Mucosa of stomach (tissue), 1 donor: ENCODE results near the gene COL6A5.

Experiments
- H3K27me3 ChIP-seq: one replicate; pipeline ENCODE4 v1.7.0; 2013; ENCODE audit warnings: mild to moderate bottlenecking, low read length; ENCODE audit not compliant: control insufficient read depth, insufficient read depth
- H3K36me3 ChIP-seq: one replicate; pipeline ENCODE4 v1.7.0; 2013; ENCODE audit warnings: low read length; ENCODE audit not compliant: control insufficient read depth, insufficient read depth
- H3K4me1 ChIP-seq: one replicate; pipeline ENCODE4 v1.7.0; 2013; ENCODE audit warnings: mild to moderate bottlenecking, low read length; ENCODE audit not compliant: control insufficient read depth, insufficient read depth
- H3K4me3 ChIP-seq: one replicate; pipeline ENCODE4 v1.7.0; 2013; ENCODE audit warnings: low read length
- H3K9ac ChIP-seq: one replicate; pipeline ENCODE4 v1.7.0; 2013; ENCODE audit warnings: mild to moderate bottlenecking, low read length, moderate library complexity
- H3K9me3 ChIP-seq: one replicate; pipeline ENCODE4 v1.7.0; 2013; ENCODE audit warnings: mild to moderate bottlenecking, low read length, moderate library complexity; ENCODE audit not compliant: control insufficient read depth
- donor health status: Pancreatic carcinoma.

The COL6A5 gene

DNA sequence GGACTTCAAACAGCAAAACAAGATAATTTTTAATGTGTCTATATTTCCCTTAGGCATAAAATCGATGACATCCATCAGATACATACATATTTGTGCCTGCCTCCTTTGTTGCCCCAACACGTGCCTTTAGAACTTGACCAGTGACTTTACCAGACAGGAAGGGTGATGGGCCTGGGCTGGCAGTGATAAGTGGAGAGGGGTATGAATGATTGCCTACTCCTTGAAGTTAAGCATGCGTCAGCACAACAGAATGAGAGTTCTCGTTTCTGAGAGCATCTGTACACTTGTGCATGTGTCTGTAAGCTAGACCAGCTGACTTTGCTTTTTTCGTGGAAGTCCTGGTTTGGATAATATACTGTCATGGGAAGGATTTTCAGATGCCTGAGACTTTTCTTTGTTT, 116.6 kb downstream of the COL6A5 start:
- Histone ChIP-seq H3K36me3 (no peaks in the 10 kb centered on the region), H3K4me3 (no peak overlapping the region), H3K4me1 (no peaks in the 10 kb centered on the region), H3K9me3 (no peaks in the 10 kb centered on the region), H3K9ac (no peak overlapping the region), H3K27me3 (no peaks in the 10 kb centered on the region)

DNA sequence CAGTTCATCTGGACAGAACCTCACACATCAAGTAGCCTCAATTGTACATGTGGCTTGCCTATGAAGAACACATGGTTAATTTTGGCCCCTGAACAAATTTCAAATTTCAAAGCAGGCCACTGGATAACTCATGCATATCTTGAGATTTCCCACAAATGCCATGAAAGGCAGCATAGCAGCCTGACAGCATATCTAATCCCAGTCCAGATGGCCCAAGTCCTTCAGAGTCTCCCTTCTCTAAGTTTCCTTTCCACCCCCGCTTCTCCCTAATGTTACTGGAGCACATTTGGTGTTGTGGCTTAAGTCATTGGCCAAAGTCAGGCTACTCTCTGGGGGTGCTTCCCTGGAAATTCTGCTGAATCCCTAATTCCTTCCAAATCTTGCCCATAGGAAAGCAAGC, 117.7 kb downstream of the COL6A5 start:
- Histone ChIP-seq H3K9me3 (no peaks in the 10 kb centered on the region), H3K36me3 (no peaks in the 10 kb centered on the region), H3K9ac (no peak overlapping the region), H3K4me3 (no peak overlapping the region), H3K4me1 (no peaks in the 10 kb centered on the region), H3K27me3 (no peaks in the 10 kb centered on the region)

- no peaks in the 10 kb centered on the region for H3K27me3 ChIP-seq
- H3K9me3 ChIP-seq: no peaks in the 10 kb centered on the region
- no peak overlapping the region for H3K9ac ChIP-seq
- no peaks in the 10 kb centered on the region for H3K36me3 ChIP-seq
- H3K4me3 ChIP-seq: no peak overlapping the region
- no peaks in the 10 kb centered on the region for H3K4me1 ChIP-seq
Measured at GRCh38 chr3:130465521-130465920, 120.0 kb downstream of the COL6A5 start.

DNA sequence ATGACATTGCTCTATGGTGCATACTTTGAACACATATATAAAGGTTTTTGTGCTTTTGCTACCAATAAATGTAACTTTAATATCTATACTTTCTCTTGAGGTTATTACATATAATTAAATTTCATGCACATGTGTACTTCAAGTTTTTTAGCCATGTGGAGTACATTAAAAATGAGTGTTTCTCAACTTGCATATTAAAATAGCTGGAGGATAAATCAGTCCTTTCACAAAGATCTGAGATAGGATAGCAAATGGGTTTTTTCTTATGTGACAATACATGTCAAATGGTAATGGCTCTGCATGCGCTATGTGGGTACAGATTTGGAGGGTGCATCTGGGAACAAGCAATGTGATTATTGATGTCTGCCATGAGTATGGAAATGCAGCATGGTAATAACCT, 122.8 kb downstream of the COL6A5 start:
- Histone ChIP-seq H3K27me3 (no peaks in the 10 kb centered on the region), H3K4me1 (no peaks in the 10 kb centered on the region), H3K4me3 (no peak overlapping the region), H3K9me3 (no peaks in the 10 kb centered on the region), H3K36me3 (no peaks in the 10 kb centered on the region), H3K9ac (no peak overlapping the region)

DNA sequence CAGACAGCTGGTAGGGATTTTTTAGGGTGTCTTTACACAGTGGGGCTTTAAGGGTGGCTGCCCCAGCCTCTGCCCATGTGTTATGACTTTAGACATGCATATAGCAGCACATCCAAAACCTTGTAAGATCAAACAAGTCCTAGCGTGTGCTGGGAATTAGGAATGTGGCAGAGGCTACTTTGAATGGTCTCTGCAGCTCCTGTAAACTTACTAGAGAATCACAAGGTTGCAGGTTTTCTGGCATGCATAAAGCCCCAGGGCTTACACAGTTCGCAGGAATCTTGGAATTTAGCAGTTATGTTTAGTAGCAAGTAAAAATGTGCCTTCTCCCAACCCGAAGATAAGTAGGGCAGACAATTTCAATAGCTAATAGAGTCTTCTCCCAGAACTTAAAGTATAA, 124.7 kb downstream of the COL6A5 start:
- H3K27me3 ChIP-seq: no peaks in the 10 kb centered on the region
- H3K36me3 ChIP-seq: no peaks in the 10 kb centered on the region
- no peaks in the 10 kb centered on the region for H3K9me3 ChIP-seq
- no peaks in the 10 kb centered on the region for H3K4me1 ChIP-seq
- no peak overlapping the region for H3K9ac ChIP-seq
- H3K4me3 ChIP-seq: no peak overlapping the region

DNA sequence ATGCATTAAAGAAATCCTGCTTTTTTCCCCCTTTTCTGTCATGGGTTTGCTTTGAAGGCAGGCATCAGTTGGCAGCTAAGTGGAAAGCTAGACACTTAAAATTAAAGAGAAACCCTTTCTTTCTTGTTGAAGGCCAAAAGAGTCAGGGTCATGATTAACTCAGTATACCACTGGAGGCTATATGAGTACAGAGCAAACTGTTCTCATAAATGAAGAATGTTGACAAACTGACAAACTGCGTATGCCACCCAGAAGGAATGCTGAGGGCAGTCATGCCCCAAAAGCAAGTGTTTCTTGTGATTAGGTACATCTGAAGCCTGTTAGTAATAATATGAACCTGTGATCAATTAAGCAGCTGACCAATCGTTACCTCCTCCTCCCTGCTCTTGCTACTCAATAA, 127.9 kb downstream of the COL6A5 start:
- H3K4me3 ChIP-seq: no peak overlapping the region
- H3K9ac ChIP-seq: no peak overlapping the region
- H3K4me1 ChIP-seq: no peaks in the 10 kb centered on the region
- H3K9me3 ChIP-seq: no peaks in the 10 kb centered on the region
- no peaks in the 10 kb centered on the region for H3K36me3 ChIP-seq
- H3K27me3 ChIP-seq: no peaks in the 10 kb centered on the region

DNA sequence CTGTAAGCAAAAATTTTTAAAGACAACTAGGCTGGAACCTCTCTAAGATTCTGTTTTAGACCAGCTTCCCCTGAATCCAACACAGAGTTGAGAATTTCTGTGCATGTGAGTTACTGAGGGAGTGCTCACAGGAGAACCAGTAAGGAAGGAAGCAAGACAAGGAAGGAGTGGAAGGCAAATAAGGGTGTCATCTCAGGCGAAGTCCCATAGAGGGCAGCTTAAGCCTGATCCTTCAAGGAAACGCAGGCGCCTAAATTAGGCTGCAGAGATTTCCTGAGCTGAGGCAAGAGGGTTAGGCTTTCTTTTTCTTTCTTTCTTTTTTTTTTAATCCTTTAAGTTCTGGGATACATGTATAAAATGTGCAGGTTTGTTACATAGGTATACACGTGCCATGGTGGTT, 135.3 kb downstream of the COL6A5 start:
- Histone ChIP-seq H3K4me3 (no peak overlapping the region), H3K9ac (no peak overlapping the region), H3K4me1 (no peaks in the 10 kb centered on the region), H3K27me3 (no peaks in the 10 kb centered on the region), H3K36me3 (no peaks in the 10 kb centered on the region), H3K9me3 (no peaks in the 10 kb centered on the region)

DNA sequence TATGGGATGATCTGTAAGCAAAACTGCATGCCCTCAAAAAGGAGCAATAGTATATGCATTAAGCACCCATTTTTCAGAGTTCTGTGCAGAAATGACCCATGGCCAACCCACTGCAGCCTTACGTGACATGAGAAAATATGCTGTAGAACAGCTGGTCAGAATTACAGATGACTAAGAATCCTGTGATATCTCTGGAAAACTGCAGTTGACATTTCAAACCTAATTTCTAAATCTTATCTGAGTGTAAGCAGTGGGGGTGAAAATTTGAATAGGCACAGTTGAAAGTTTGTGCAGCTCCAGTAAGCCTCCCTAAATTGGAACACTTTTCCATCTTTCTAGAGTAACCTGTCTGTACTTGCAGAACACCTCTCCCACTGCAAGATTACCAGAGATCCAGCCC, 142.8 kb downstream of the COL6A5 start:
- Histone ChIP-seq H3K4me1 (no peaks in the 10 kb centered on the region), H3K9me3 (no peaks in the 10 kb centered on the region), H3K36me3 (no peaks in the 10 kb centered on the region), H3K27me3 (no peaks in the 10 kb centered on the region), H3K4me3 (no peak overlapping the region), H3K9ac (no peak overlapping the region)

GRCh38 chr3:130488769-130489450, 143.4 kb downstream of the COL6A5 start:
- H3K9me3 ChIP-seq: no peaks in the 10 kb centered on the region
- no peaks in the 10 kb centered on the region for H3K36me3 ChIP-seq
- H3K27me3 ChIP-seq: no peaks in the 10 kb centered on the region
- no peaks in the 10 kb centered on the region for H3K4me1 ChIP-seq
- H3K9ac ChIP-seq: no peak overlapping the region
- H3K4me3 ChIP-seq: no peak overlapping the region

- Histone ChIP-seq H3K4me3 (no peak overlapping the region), H3K27me3 (no peaks in the 10 kb centered on the region), H3K4me1 (no peaks in the 10 kb centered on the region)
Measured at GRCh38 chr3:130490241-130490640, 144.8 kb downstream of the COL6A5 start.

DNA sequence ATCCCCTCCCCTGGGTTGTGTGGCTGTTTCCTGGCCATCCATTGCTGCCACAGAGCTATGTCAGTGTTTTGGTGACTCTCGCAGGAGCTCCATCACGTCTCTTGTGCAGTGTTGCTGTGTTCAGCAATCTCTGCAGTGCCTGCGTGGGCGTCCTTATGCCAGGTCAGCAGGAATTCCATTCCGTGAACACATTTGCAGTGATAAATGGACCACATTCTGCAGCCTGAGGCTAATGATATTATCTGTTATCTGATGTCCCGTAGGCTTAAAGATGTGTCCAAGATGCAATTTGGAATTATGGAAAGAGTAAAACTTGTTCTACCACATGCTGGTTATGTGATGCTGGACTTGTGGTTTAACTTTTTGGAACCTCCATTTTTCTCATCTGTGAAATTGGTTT, 146.0 kb downstream of the COL6A5 start:
- Histone ChIP-seq H3K4me3 (no peak overlapping the region), H3K4me1 (no peaks in the 10 kb centered on the region), H3K36me3 (no peaks in the 10 kb centered on the region), H3K9ac (no peak overlapping the region), H3K27me3 (no peaks in the 10 kb centered on the region), H3K9me3 (no peaks in the 10 kb centered on the region)

More at GRCh38 chr3:130490241-130490640, 144.8 kb downstream of the COL6A5 start:
- no peaks in the 10 kb centered on the region for H3K36me3 ChIP-seq
- H3K9me3 ChIP-seq: no peaks in the 10 kb centered on the region
- no peak overlapping the region for H3K9ac ChIP-seq

DNA sequence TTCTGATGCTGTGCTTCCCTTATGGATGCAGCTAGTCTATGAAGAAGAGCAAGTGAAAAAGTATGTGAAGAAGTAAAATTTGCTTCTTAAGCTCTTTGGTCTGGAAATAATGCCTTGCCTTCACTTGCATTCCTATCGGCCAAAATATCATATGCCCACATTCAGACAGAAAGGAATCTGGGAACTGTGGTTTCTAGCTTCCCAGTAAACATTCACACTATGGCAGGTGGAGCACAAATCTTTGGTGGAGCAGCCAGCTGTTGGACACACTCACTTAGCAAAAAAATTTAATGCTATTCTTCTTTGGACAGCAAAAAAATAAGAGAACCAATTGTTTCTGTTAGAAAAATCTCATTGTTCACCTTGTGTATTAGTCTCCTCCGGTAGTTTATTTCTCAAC, 159.2 kb downstream of the COL6A5 start:
- H3K36me3 ChIP-seq: no peaks in the 10 kb centered on the region
- H3K4me1 ChIP-seq: no peaks in the 10 kb centered on the region
- no peaks in the 10 kb centered on the region for H3K9me3 ChIP-seq
- H3K27me3 ChIP-seq: no peaks in the 10 kb centered on the region
- no peak overlapping the region for H3K4me3 ChIP-seq
- no peak overlapping the region for H3K9ac ChIP-seq

- no peak overlapping the region for H3K9ac ChIP-seq
- no peaks in the 10 kb centered on the region for H3K27me3 ChIP-seq
- no peaks in the 10 kb centered on the region for H3K4me1 ChIP-seq
- H3K4me3 ChIP-seq: no peak overlapping the region
- no peaks in the 10 kb centered on the region for H3K9me3 ChIP-seq
- H3K36me3 ChIP-seq: no peaks in the 10 kb centered on the region
Measured at GRCh38 chr3:130506031-130506430, 160.6 kb downstream of the COL6A5 start.
